Transverse colon (tissue), 4 donors: ENCODE data around the gene CRX. TPM values are rescaled to one million over a fixed set of nuclear protein-coding genes. Genes with fewer than 3 reads are reported as not detected.
"Not testable (repeated sequence)": the region's sequence is repeated elsewhere in the genome, so short reads cannot be mapped to it uniquely, and the experiment has no call there.

Experiments used
- DNase-seq: peaks from one replicate; pipeline ENCODE4 v3.0.0-alpha.2; 2019
- H3K27ac ChIP-seq, 4 donors: fragments of 200-600 bp; sonication (generic); 2 replicates each; pipeline ENCODE4 v1.5.1; 2016 to 2018; ENCODE audit warnings: inconsistent platforms in 4 of 4
- H3K27me3 ChIP-seq: fragments of 200-600 bp; sonication (generic); 2 replicates; pipeline ENCODE4 v1.5.1; 2017; ENCODE audit warnings: inconsistent platforms
- H3K36me3 ChIP-seq, 4 donors: fragments of 200-600 bp; sonication (generic); 2 replicates each; pipeline ENCODE4 v1.5.1; 2017 to 2019; ENCODE audit warnings: inconsistent platforms in 4 of 4
- H3K4me1 ChIP-seq, 4 donors: fragments of 200-600 bp; sonication (generic); 2 replicates each; pipeline ENCODE4 v1.5.1; 2017 to 2020; ENCODE audit warnings: inconsistent platforms in 4 of 4
- H3K4me3 ChIP-seq, 4 donors: fragments of 200-600 bp; sonication (generic); 1 replicate in 1 of 4; 2 replicates in 3 of 4; pipeline versions ENCODE4 v1.5.1 to v1.6.1; 2017 to 2019; ENCODE audit warnings: inconsistent platforms in 4 of 4
- H3K9me3 ChIP-seq, 2 donors: fragments of 200-600 bp; sonication (generic); 2 replicates each; pipeline ENCODE4 v1.5.1; 2017 to 2019; ENCODE audit warnings: inconsistent platforms in 2 of 2
- CTCF ChIP-seq, 5 experiments: fragments of 200-600 bp in 3 of 5; fragments of 450-650 bp in 2 of 5; sonication (generic) in 3 of 5; IDR thresholded peaks; 1 replicate in 2 of 5; 2 replicates in 3 of 5; pipeline ENCODE4 v1.5.1; 2016 to 2017; ENCODE audit warnings: antibody characterized with exemption in 5 of 5, inconsistent platforms in 3 of 5, mild to moderate bottlenecking in 2 of 5, moderate library complexity in 1 of 5
- EP300 ChIP-seq: sonication (generic); formaldehyde crosslinking; IDR thresholded peaks from one replicate; pipeline ENCODE4 v1.6.1; 2017; ENCODE audit warnings: antibody characterized with exemption, low read depth
- POLR2A ChIP-seq: fragments of 450-650 bp; IDR thresholded peaks from one replicate; pipeline ENCODE4 v1.6.1; 2016; ENCODE audit warnings: antibody characterized with exemption, mild to moderate bottlenecking, moderate library complexity
- POLR2AphosphoS5 ChIP-seq, 3 donors: sonication (generic); formaldehyde crosslinking; IDR thresholded peaks; one replicate each; pipeline ENCODE4 v1.6.1; 2016; ENCODE audit warnings: antibody characterized with exemption in 3 of 3
- WGBS, 2 donors: methylation state at CpG; one replicate each; pipeline ENCODE4 v1.1.5; 2018; ENCODE audit warnings: low coverage in 1 of 2; 5-methylcytosine and 5-hydroxymethylcytosine counted together
- in situ Hi-C, 4 donors: fragments of 200-750 bp; cut with MboI; loops; one replicate each; pipeline versions ENCODE4 v1.15.0 to v1.15.1; 2017; ENCODE audit warnings: low sequenced_read_pairs in 3 of 4, low pct_ligation_motif_present in 1 of 4, low pct_unique_long_range_greater_than_20kb in 1 of 4
- intact Hi-C: fragments of 100-400 bp; cut with DNase I; formaldehyde crosslinking; loops from one replicate; pipeline ENCODE4 v1.15.1; 2023; ENCODE audit warnings: low total_unique reads
- total RNA-seq, 4 donors: library from RNA; depleted of rRNA; stranded (reverse); fragments of >200 nt; gene quantifications; one replicate each; pipeline ENCODE4 v1.1.0, GENCODE V29; 2016

Gene CRX
- total RNA-seq, 4 donors from 2014 or later, result not detected

- no peaks in the 10 kb centered on the region for H3K9me3 ChIP-seq
- in situ Hi-C loops (no loop called here), intact Hi-C loops (no loop called here)
- peaks cover 63% of the 10 kb centered on the region for H3K27me3 ChIP-seq
- H3K27ac ChIP-seq, result no peak overlapping the region
- no peaks in the 10 kb centered on the region for H3K4me1 ChIP-seq
- no peak overlapping the region for H3K4me3 ChIP-seq
- DNase-seq, result no peak
- 58 to 63% methylated on average over 4 of the region's 4 CpGs for WGBS, 2 donors
- no peaks in the 10 kb centered on the region for H3K36me3 ChIP-seq
- TF ChIP-seq POLR2A (no peak), EP300 (no peak), POLR2AphosphoS5 (IDR thresholded peaks at IDR 0.05) (no peak), CTCF (IDR thresholded peaks at IDR 0.05) (no peak)
Measured at GRCh38 chr19:47854459-47854858, 32.7 kb downstream of the CRX start.

- intact Hi-C loops, H3K36me3 ChIP-seq, in situ Hi-C loops, H3K27ac ChIP-seq, H3K9me3 ChIP-seq, H3K4me1 ChIP-seq, DNase-seq, H3K4me3 ChIP-seq: not testable (repeated sequence)
- WGBS, 2 donors, result 80% methylated on average over 9 of the region's 9 CpGs; no CpG with 5 or more reads in 1 of the 2 donors
- H3K27me3 ChIP-seq, result peaks cover 28% of the 10 kb centered on the region
Measured at GRCh38 chr19:47858231-47858630, 36.5 kb downstream of the CRX start.

GRCh38 chr19:47858646-47859285 lies 37.0 kb downstream of the CRX start, which contains the start of gene TPRX2:
TSS of gene TPRX2 (plus strand) at chr19:47859235. CDS start at chr19:47859247, 12 bp downstream.
- H3K27me3 ChIP-seq, result peaks cover 24% of the 10 kb centered on the region
- in situ Hi-C loops, intact Hi-C loops: not testable (repeated sequence)

GRCh38 chr19:47859838-47860237 lies 38.1 kb downstream of the CRX start:
- WGBS, 2 donors, result no CpG with 5 or more reads among the region's 17 CpGs
- H3K9me3 ChIP-seq, H3K4me3 ChIP-seq, H3K27ac ChIP-seq, DNase-seq, H3K36me3 ChIP-seq, in situ Hi-C loops, H3K4me1 ChIP-seq: not testable (repeated sequence)
- intact Hi-C loops, result loop anchor here (10.0 kb wide), 1 partner anchor 95 kb away; no protein-coding TSS in a partner anchor
- H3K27me3 ChIP-seq, result peaks cover 13% of the 10 kb centered on the region

More at GRCh38 chr19:47858646-47859285, 37.0 kb downstream of the CRX start, which contains the start of gene TPRX2:
- WGBS, 2 donors, result 80% methylated on average over 7 of the region's 9 CpGs; no CpG with 5 or more reads in 1 of the 2 donors
- H3K27ac ChIP-seq, H3K4me3 ChIP-seq, H3K4me1 ChIP-seq, H3K36me3 ChIP-seq, H3K9me3 ChIP-seq, DNase-seq: not testable (repeated sequence)

- WGBS, 2 donors, result 71 to 96% methylated on average over 4 to 32 of the region's 34 CpGs
- peaks cover 6% of the 10 kb centered on the region for H3K27me3 ChIP-seq
- no peaks in the 10 kb centered on the region for H3K4me1 ChIP-seq
- in situ Hi-C loops, result no loop called here
- DNase-seq, result no peak
- TF ChIP-seq POLR2AphosphoS5 (IDR thresholded peaks at IDR 0.05) (no peak), CTCF (IDR thresholded peaks at IDR 0.05) (no peak), EP300 (no peak), POLR2A (no peak)
- no peak overlapping the region for H3K27ac ChIP-seq
- intact Hi-C loops, result loop anchor here (10.0 kb wide), 1 partner anchor 96 kb away; no protein-coding TSS in a partner anchor
- H3K9me3 ChIP-seq, result no peaks in the 10 kb centered on the region
- H3K4me3 ChIP-seq, result no peak overlapping the region
- no peaks in the 10 kb centered on the region for H3K36me3 ChIP-seq
Measured at GRCh38 chr19:47860602-47861297, 39.0 kb downstream of the CRX start.
